Esophagus squamous epithelium (tissue), 5 donors: ENCODE data around the gene MYH14. TPM values are rescaled to one million over a fixed set of nuclear protein-coding genes. Genes with fewer than 3 reads are reported as not detected.
A peak's percentile ranks its signal among the peaks of the same experiment; 100 is the strongest.

ENCODE experiments used
- DNase-seq: peaks from one replicate; lab custom pipeline; 2025; lab: John Stamatoyannopoulos, UW
- H3K27ac ChIP-seq, 4 donors: fragments of 200-600 bp; sonication (generic); one replicate each; pipeline ENCODE4 v1.5.1; 2016 to 2019; ENCODE audit warnings: mild to moderate bottlenecking in 1 of 4
- H3K27me3 ChIP-seq, 4 donors: fragments of 200-600 bp; sonication (generic); 1 replicate in 3 of 4; 2 replicates in 1 of 4; pipeline versions ENCODE4 v1.5.1 to v1.6.0; 2017 to 2021; ENCODE audit warnings: antibody characterized with exemption in 1 of 4
- H3K36me3 ChIP-seq, 3 donors: fragments of 200-600 bp; sonication (generic); one replicate each; pipeline ENCODE4 v1.5.1; 2016 to 2019
- H3K4me1 ChIP-seq, 3 donors: fragments of 200-600 bp; sonication (generic); one replicate each; pipeline ENCODE4 v1.5.1; 2017 to 2019
- H3K4me3 ChIP-seq, 4 donors: fragments of 200-600 bp; sonication (generic); 1 replicate in 3 of 4; 2 replicates in 1 of 4; pipeline ENCODE4 v1.5.1; 2016 to 2019; ENCODE audit warnings: mild to moderate bottlenecking in 2 of 4, moderate library complexity in 1 of 4
- H3K9me3 ChIP-seq, 3 donors: fragments of 200-600 bp; sonication (generic); one replicate each; pipeline ENCODE4 v1.5.1; 2016 to 2019
- CTCF ChIP-seq, 6 experiments: fragments of 450-650 bp in 4 of 6; fragments of 200-600 bp in 2 of 6; sonication (generic) in 2 of 6; IDR thresholded peaks; one replicate each; pipeline ENCODE4 v1.5.1; 2016 to 2019; ENCODE audit warnings: antibody characterized with exemption in 6 of 6, mild to moderate bottlenecking in 4 of 6, moderate library complexity in 4 of 6
- POLR2A ChIP-seq, 4 donors: fragments of 450-650 bp; IDR thresholded peaks; one replicate each; pipeline ENCODE4 v1.6.1; 2017; ENCODE audit warnings: antibody characterized with exemption in 4 of 4, mild to moderate bottlenecking in 4 of 4, moderate library complexity in 3 of 4
- WGBS, 2 donors: methylation state at CpG; one replicate each; pipeline ENCODE4 v1.1.5; 2018; 5-methylcytosine and 5-hydroxymethylcytosine counted together
- intact Hi-C: fragments of 100-400 bp; cut with DNase I; formaldehyde crosslinking; loops from one replicate; pipeline ENCODE4 v1.15.0; 2022
- total RNA-seq, 4 donors: library from RNA; depleted of rRNA; stranded (reverse); fragments of >200 nt; gene quantifications; one replicate each; pipeline ENCODE4 v1.1.0, GENCODE V29; 2016
- donor health status: DM: yes; HTN: yes; CAD: no.

Gene MYH14
- total RNA-seq, 4 donors from 2014 or later, result 31.1 to 141 (median 39.0) TPM

- no peak overlapping the region for H3K4me3 ChIP-seq
- no peak overlapping the region for H3K27ac ChIP-seq
- peaks cover 4 to 70% (median 12%) of the 10 kb centered on the region in 4 donors for H3K27me3 ChIP-seq
- H3K9me3 ChIP-seq, result no peaks in the 10 kb centered on the region
- TF ChIP-seq CTCF (IDR thresholded peaks at IDR 0.05) (no peak), POLR2A (IDR thresholded peaks at IDR 0.05) (no peak)
- peaks cover 9 to 45% (median 26%) of the 10 kb centered on the region in 3 donors for H3K4me1 ChIP-seq
- WGBS, 2 donors, result 91 to 94% methylated on average over 19 to 36 of the region's 55 CpGs
- no peak for DNase-seq
- no peaks in the 10 kb centered on the region for H3K36me3 ChIP-seq
- intact Hi-C loops, result no loop called here
These were observed 119.7 kb downstream of the MYH14 start for GRCh38 chr19:50322931-50323781.

- 83 to 86% methylated on average over 5 of the region's 12 CpGs for WGBS, 2 donors
These were observed 120.3 kb downstream of the MYH14 start for GRCh38 chr19:50323782-50324133.

GRCh38 chr19:50324331-50324730 is 120.9 kb downstream of the MYH14 start:
- Histone ChIP-seq H3K9me3 (no peaks in the 10 kb centered on the region), H3K4me1 (peaks cover 9 to 54% (median 26%) of the 10 kb centered on the region in 3 donors), H3K27me3 (peaks cover 4 to 70% (median 12%) of the 10 kb centered on the region in 4 donors), H3K36me3 (no peaks in the 10 kb centered on the region), H3K27ac (no peak overlapping the region), H3K4me3 (no peak overlapping the region)
- WGBS, 2 donors, result 23 to 48% methylated on average over 4 to 9 of the region's 11 CpGs
- intact Hi-C loops, result no loop called here
- TF ChIP-seq POLR2A (IDR thresholded peaks at IDR 0.05), result no peak
- no peak for TF ChIP-seq CTCF (IDR thresholded peaks at IDR 0.05)
- no peak for DNase-seq

More at GRCh38 chr19:50323782-50324133, 120.3 kb downstream of the MYH14 start:
- Histone ChIP-seq H3K4me3 (no peak overlapping the region), H3K27me3 (peaks cover 4 to 70% (median 12%) of the 10 kb centered on the region in 4 donors), H3K36me3 (no peaks in the 10 kb centered on the region), H3K27ac (no peak overlapping the region), H3K4me1 (peaks cover 9 to 50% (median 26%) of the 10 kb centered on the region in 3 donors), H3K9me3 (no peaks in the 10 kb centered on the region)
- intact Hi-C loops, result no loop called here
- DNase-seq, result no peak
- TF ChIP-seq CTCF (IDR thresholded peaks at IDR 0.05), result no peak
- TF ChIP-seq POLR2A (IDR thresholded peaks at IDR 0.05), result no peak

- Histone ChIP-seq H3K27me3 (peaks cover 4 to 75% (median 15%) of the 10 kb centered on the region in 4 donors), H3K4me1 (peaks cover 20 to 66% (median 29%) of the 10 kb centered on the region in 3 donors), H3K4me3 (peak overlapping the region in 1 of 4 donors; percentile 28), H3K36me3 (no peaks in the 10 kb centered on the region), H3K9me3 (peaks cover 0 to 6% (median 0%) of the 10 kb centered on the region in 3 donors), H3K27ac (no peak overlapping the region)
- WGBS, 2 donors, result 0 to 7% methylated on average over 1 to 7 of the region's 48 CpGs
- no peak for TF ChIP-seq POLR2A (IDR thresholded peaks at IDR 0.05)
- peak in 1 of 6 experiments; percentile 31 for TF ChIP-seq CTCF (IDR thresholded peaks at IDR 0.05)
- intact Hi-C loops, result no loop called here
- DNase-seq, result no peak
These were observed 122.1 kb downstream of the MYH14 start for GRCh38 chr19:50325310-50326100.
